SK-N-SH treated with all-trans-retinoic acid at 6 μM for 48 hours (cell line): ENCODE results near the gene ANK3.

ENCODE experiments used
- ARNTL ChIP-seq: fragments of 450-650 bp; formaldehyde crosslinking; IDR thresholded peaks from 2 replicates; pipeline ENCODE4 v1.5.0; 2020; ENCODE audit warnings: low read depth, mild to moderate bottlenecking, moderate library complexity, borderline replicate concordance
- CREB5 ChIP-seq: fragments of 250-450 bp; sonication (Bioruptor Pico); IDR thresholded peaks from 2 replicates; pipeline ENCODE4 v1.5.1; 2020; ENCODE audit warnings: low read depth, mild to moderate bottlenecking, moderate library complexity
- GLIS3 ChIP-seq: fragments of 250-450 bp; sonication (Bioruptor Pico); IDR thresholded peaks from 2 replicates; pipeline ENCODE4 v1.5.0; 2020; ENCODE audit warnings: mild to moderate bottlenecking, moderate library complexity
- PATZ1 ChIP-seq: fragments of 250-450 bp; sonication (Bioruptor Pico); IDR thresholded peaks from 2 replicates; pipeline ENCODE4 v1.8.0; 2020; ENCODE audit warnings: mild to moderate bottlenecking, moderate library complexity, borderline replicate concordance
- RARB ChIP-seq: fragments of 250-450 bp; sonication (Bioruptor Pico); IDR thresholded peaks from 2 replicates; pipeline ENCODE4 v1.8.0; 2021; ENCODE audit warnings: mild to moderate bottlenecking, moderate library complexity
- SNAI2 ChIP-seq: fragments of 250-450 bp; sonication (Bioruptor Pico); IDR thresholded peaks from 2 replicates; pipeline ENCODE4 v1.5.0; 2020; ENCODE audit warnings: mild to moderate bottlenecking, moderate library complexity
- TOX ChIP-seq: fragments of 250-450 bp; sonication (Bioruptor Pico); IDR thresholded peaks from 2 replicates; pipeline ENCODE4 v1.8.0; 2021; ENCODE audit warnings: mild to moderate bottlenecking, moderate library complexity, borderline replicate concordance
- ZNF565 ChIP-seq: fragments of 450-650 bp; formaldehyde crosslinking; conservative IDR thresholded peaks from 2 replicates; pipeline ENCODE4 v1.5.0; 2020; ENCODE audit warnings: low read depth, mild to moderate bottlenecking, moderate library complexity
- ZNF70 ChIP-seq: fragments of 450-650 bp; formaldehyde crosslinking; IDR thresholded peaks from 2 replicates; pipeline ENCODE4 v1.5.0; 2020; ENCODE audit warnings: mild to moderate bottlenecking, moderate library complexity
- ZNF8 ChIP-seq: fragments of 450-650 bp; formaldehyde crosslinking; IDR thresholded peaks from 2 replicates; pipeline ENCODE4 v1.5.0; 2020; ENCODE audit warnings: mild to moderate bottlenecking, moderate library complexity
- TF ChIP-seq, protein P1 (sequence below): fragments of 250-450 bp; sonication (Bioruptor Pico); IDR thresholded peaks from 2 replicates; pipeline ENCODE4 v1.5.0; 2020; ENCODE audit warnings: mild to moderate bottlenecking, moderate library complexity
- TF ChIP-seq, protein P2 (sequence below): fragments of 250-450 bp; sonication (Bioruptor Pico); IDR thresholded peaks from 2 replicates; pipeline ENCODE4 v1.8.0; 2021; ENCODE audit warnings: low read depth, mild to moderate bottlenecking, moderate library complexity, borderline replicate concordance

GRCh38 chr10:60171436-60172013, 218.2 kb downstream of the ANK3 start:
- TF ChIP-seq ARNTL (CRISPR knock-in tag) (no peak), PATZ1 (no peak), ZNF70 (CRISPR knock-in tag) (no peak), ZNF565 (CRISPR knock-in tag) (no peak), ZNF8 (no peak), RARB (CRISPR knock-in tag) (no peak), TOX (CRISPR knock-in tag) (no peak), SNAI2 (CRISPR knock-in tag) (no peak), CREB5 (CRISPR knock-in tag) (no peak), GLIS3 (CRISPR knock-in tag) (no peak)
- TF ChIP-seq, protein P1, sequence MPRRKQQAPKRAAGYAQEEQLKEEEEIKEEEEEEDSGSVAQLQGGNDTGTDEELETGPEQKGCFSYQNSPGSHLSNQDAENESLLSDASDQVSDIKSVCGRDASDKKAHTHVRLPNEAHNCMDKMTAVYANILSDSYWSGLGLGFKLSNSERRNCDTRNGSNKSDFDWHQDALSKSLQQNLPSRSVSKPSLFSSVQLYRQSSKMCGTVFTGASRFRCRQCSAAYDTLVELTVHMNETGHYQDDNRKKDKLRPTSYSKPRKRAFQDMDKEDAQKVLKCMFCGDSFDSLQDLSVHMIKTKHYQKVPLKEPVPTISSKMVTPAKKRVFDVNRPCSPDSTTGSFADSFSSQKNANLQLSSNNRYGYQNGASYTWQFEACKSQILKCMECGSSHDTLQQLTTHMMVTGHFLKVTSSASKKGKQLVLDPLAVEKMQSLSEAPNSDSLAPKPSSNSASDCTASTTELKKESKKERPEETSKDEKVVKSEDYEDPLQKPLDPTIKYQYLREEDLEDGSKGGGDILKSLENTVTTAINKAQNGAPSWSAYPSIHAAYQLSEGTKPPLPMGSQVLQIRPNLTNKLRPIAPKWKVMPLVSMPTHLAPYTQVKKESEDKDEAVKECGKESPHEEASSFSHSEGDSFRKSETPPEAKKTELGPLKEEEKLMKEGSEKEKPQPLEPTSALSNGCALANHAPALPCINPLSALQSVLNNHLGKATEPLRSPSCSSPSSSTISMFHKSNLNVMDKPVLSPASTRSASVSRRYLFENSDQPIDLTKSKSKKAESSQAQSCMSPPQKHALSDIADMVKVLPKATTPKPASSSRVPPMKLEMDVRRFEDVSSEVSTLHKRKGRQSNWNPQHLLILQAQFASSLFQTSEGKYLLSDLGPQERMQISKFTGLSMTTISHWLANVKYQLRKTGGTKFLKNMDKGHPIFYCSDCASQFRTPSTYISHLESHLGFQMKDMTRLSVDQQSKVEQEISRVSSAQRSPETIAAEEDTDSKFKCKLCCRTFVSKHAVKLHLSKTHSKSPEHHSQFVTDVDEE = no peak
- TF ChIP-seq, protein P2, sequence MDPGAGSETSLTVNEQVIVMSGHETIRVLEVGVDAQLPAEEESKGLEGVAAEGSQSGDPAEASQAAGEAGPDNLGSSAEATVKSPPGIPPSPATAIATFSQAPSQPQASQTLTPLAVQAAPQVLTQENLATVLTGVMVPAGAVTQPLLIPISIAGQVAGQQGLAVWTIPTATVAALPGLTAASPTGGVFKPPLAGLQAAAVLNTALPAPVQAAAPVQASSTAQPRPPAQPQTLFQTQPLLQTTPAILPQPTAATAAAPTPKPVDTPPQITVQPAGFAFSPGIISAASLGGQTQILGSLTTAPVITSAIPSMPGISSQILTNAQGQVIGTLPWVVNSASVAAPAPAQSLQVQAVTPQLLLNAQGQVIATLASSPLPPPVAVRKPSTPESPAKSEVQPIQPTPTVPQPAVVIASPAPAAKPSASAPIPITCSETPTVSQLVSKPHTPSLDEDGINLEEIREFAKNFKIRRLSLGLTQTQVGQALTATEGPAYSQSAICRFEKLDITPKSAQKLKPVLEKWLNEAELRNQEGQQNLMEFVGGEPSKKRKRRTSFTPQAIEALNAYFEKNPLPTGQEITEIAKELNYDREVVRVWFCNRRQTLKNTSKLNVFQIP (CRISPR knock-in tag) = no peak
